Activated T-cell treated with anti-CD3 and anti-CD28 coated beads for 4 hours (primary cell): Measurements from ENCODE around the gene OVOL2.
A peak's percentile ranks its signal among the peaks of the same experiment; 100 is the strongest.

Source experiments
- DNase-seq: peaks from one replicate; pipeline ENCODE4 v3.0.0-alpha.2; 2020

OVOL2 gene

GRCh38 chr20:18011951-18012645 is 45.6 kb downstream of the OVOL2 start:
- no peak for DNase-seq

- DNase-seq, result no peak
Observed at GRCh38 chr20:18011482-18011881, 46.2 kb downstream of the OVOL2 start.

GRCh38 chr20:18009116-18009515 is 48.6 kb downstream of the OVOL2 start:
- no peak for DNase-seq

GRCh38 chr20:18007534-18008292 is 50.0 kb downstream of the OVOL2 start:
- DNase-seq, result no peak

- DNase-seq, result no peak
Observed at GRCh38 chr20:18006684-18007083, 51.0 kb downstream of the OVOL2 start.

- no peak for DNase-seq
Observed at GRCh38 chr20:18005990-18006364, 51.7 kb downstream of the OVOL2 start.

- DNase-seq, result no peak
Observed at GRCh38 chr20:18005170-18005989, 52.3 kb downstream of the OVOL2 start.

- DNase-seq, result no peak
Observed at GRCh38 chr20:18004384-18005031, 53.2 kb downstream of the OVOL2 start.

- DNase-seq, result no peak
Observed at GRCh38 chr20:18003897-18004296, 53.8 kb downstream of the OVOL2 start.

GRCh38 chr20:18001131-18001921 is 56.4 kb downstream of the OVOL2 start:
- DNase-seq, result no peak

GRCh38 chr20:17999566-17999965 is 58.1 kb downstream of the OVOL2 start:
- DNase-seq, result no peak

GRCh38 chr20:17998446-17998845 is 59.3 kb downstream of the OVOL2 start:
- DNase-seq, result no peak

GRCh38 chr20:17995967-17996819 is 61.5 kb downstream of the OVOL2 start:
- peak; percentile 35 for DNase-seq

GRCh38 chr20:17993546-17993945 is 64.2 kb downstream of the OVOL2 start:
- DNase-seq, result no peak

- no peak for DNase-seq
Observed at GRCh38 chr20:17992847-17993513, 64.7 kb downstream of the OVOL2 start.

- no peak for DNase-seq
Observed at GRCh38 chr20:17992224-17992637, 65.5 kb downstream of the OVOL2 start.

GRCh38 chr20:17990278-17990972 is 67.3 kb downstream of the OVOL2 start:
- DNase-seq, result no peak

GRCh38 chr20:17987988-17988387 is 69.7 kb downstream of the OVOL2 start:
- no peak for DNase-seq

- no peak for DNase-seq
Observed at GRCh38 chr20:17985388-17986018, 72.2 kb downstream of the OVOL2 start.

GRCh38 chr20:17976305-17976704 is 81.4 kb downstream of the OVOL2 start:
- no peak for DNase-seq
